Measurements from ENCODE around the gene SSU72. TPM values are rescaled to one million over a fixed set of nuclear protein-coding genes. Genes with fewer than 3 reads are reported as not detected.
A peak's percentile ranks its signal among the peaks of the same experiment; 100 is the strongest.

SSU72 gene
- total RNA-seq, 1 donor from 2014 or later: 94.1 TPM

- H3K27ac Mint-ChIP-seq: no peak overlapping the region
- Histone ChIP-seq H2AFZ (replicated peaks) (no peak overlapping the region), H3K36me3 (no peaks in the 10 kb centered on the region)
Measured at GRCh38 chr1:1617516-1617915, 42.9 kb upstream of the SSU72 start.

GRCh38 chr1:1616838-1617237 lies 42.2 kb upstream of the SSU72 start:
- Histone ChIP-seq H3K79me2 (ENCODE audit: low read depth) (peaks cover 30% of the 10 kb centered on the region), H3K4me2 (peak overlapping the region; percentile 81), H3K9ac (peak overlapping the region; percentile 91), H3K9me3 (ENCODE audit: low read depth) (no peaks in the 10 kb centered on the region), H3F3A (ENCODE audit: low read depth) (peaks cover 14% of the 10 kb centered on the region), H3K27me3 (no peaks in the 10 kb centered on the region), H2AFZ (replicated peaks) (no peak overlapping the region), H3K4me3 (peak overlapping the region; percentile 92), H3K4me1 (peaks cover 11% of the 10 kb centered on the region), H4K20me1 (ENCODE audit: low read depth) (peaks cover 53% of the 10 kb centered on the region), H3K27ac (no peak overlapping the region), H3K36me3 (no peaks in the 10 kb centered on the region)
- Mint-ChIP-seq H3K27ac (no peak overlapping the region), H3K27me3 (ENCODE audit: insufficient read depth, low read depth) (no peaks in the 10 kb centered on the region), H3K4me1 (peaks cover 26% of the 10 kb centered on the region), H3K9me3 (no peaks in the 10 kb centered on the region), H3K36me3 (peaks cover 8% of the 10 kb centered on the region), H3K4me3 (peak overlapping the region; percentile 87)
- DNase-seq (ENCODE audit: low spot score): no peak
- TF ChIP-seq CTCF (IDR thresholded peaks at IDR 0.05) (no peak), EZH2phosphoT487 (IDR thresholded peaks at IDR 0.05) (no peak), EZH2 (IDR thresholded peaks at IDR 0.05) (no peak)

More at GRCh38 chr1:1617516-1617915, 42.9 kb upstream of the SSU72 start:
- Mint-ChIP-seq H3K4me1 (peaks cover 27% of the 10 kb centered on the region), H3K9me3 (no peaks in the 10 kb centered on the region), H3K4me3 (peak overlapping the region; percentile 87), H3K36me3 (peaks cover 5% of the 10 kb centered on the region), H3K27me3 (ENCODE audit: insufficient read depth, low read depth) (no peaks in the 10 kb centered on the region)
- Histone ChIP-seq H3K9ac (no peak overlapping the region), H3K9me3 (ENCODE audit: low read depth) (no peaks in the 10 kb centered on the region), H3K79me2 (ENCODE audit: low read depth) (peaks cover 30% of the 10 kb centered on the region), H3K27me3 (no peaks in the 10 kb centered on the region), H4K20me1 (ENCODE audit: low read depth) (peaks cover 59% of the 10 kb centered on the region), H3K4me2 (no peak overlapping the region), H3F3A (ENCODE audit: low read depth) (peaks cover 14% of the 10 kb centered on the region), H3K27ac (no peak overlapping the region), H3K4me3 (no peak overlapping the region), H3K4me1 (peaks cover 11% of the 10 kb centered on the region)
- TF ChIP-seq EZH2 (IDR thresholded peaks at IDR 0.05) (no peak), CTCF (IDR thresholded peaks at IDR 0.05) (no peak), EZH2phosphoT487 (IDR thresholded peaks at IDR 0.05) (no peak)
- no peak for DNase-seq (ENCODE audit: low spot score)

GRCh38 chr1:1616045-1616790 lies 41.6 kb upstream of the SSU72 start:
- no peak overlapping the region for H3K27ac Mint-ChIP-seq

More at GRCh38 chr1:1616045-1616790, 41.6 kb upstream of the SSU72 start:
- peaks cover 26% of the 10 kb centered on the region for H3K4me1 Mint-ChIP-seq
- no peak for TF ChIP-seq EZH2phosphoT487 (IDR thresholded peaks at IDR 0.05)
- TF ChIP-seq EZH2 (IDR thresholded peaks at IDR 0.05): no peak
- TF ChIP-seq CTCF (IDR thresholded peaks at IDR 0.05): no peak
- Histone ChIP-seq H3F3A (ENCODE audit: low read depth) (peaks cover 14% of the 10 kb centered on the region), H3K27ac (no peak overlapping the region), H3K4me3 (peak overlapping the region; percentile 92), H3K36me3 (no peaks in the 10 kb centered on the region), H3K79me2 (ENCODE audit: low read depth) (peaks cover 30% of the 10 kb centered on the region), H3K9ac (peak overlapping the region; percentile 91), H3K4me1 (peaks cover 11% of the 10 kb centered on the region), H4K20me1 (ENCODE audit: low read depth) (peaks cover 49% of the 10 kb centered on the region), H2AFZ (replicated peaks) (peak overlapping the region; percentile 48), H3K27me3 (no peaks in the 10 kb centered on the region), H3K4me2 (peak overlapping the region; percentile 81), H3K9me3 (ENCODE audit: low read depth) (no peaks in the 10 kb centered on the region)
- DNase-seq (ENCODE audit: low spot score): peak; percentile 76
- H3K4me3 Mint-ChIP-seq: peak overlapping the region; percentile 87
- no peaks in the 10 kb centered on the region for H3K9me3 Mint-ChIP-seq
- H3K36me3 Mint-ChIP-seq: peaks cover 8% of the 10 kb centered on the region
- no peaks in the 10 kb centered on the region for H3K27me3 Mint-ChIP-seq (ENCODE audit: insufficient read depth, low read depth)

All from neural progenitor cell (in vitro differentiated cells).